ENCODE results near the gene C21orf91.

The C21orf91 gene

DNA sequence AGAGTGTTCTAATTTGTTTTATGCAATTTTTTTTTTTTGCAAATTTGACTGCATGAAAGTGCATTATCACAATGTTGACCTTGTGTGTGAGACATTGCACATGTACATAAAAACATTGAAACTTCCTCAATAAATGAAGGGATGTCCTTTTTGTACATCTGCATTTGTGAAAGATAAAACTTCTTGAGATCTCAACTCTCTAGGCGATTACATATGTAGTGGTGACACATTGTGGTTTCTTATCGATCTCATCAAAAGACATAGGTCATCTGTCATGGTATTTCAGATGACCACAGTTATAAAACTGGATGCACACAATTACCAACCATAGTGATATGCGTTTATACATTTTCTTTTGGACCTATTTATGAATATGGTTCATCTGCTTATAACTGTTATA, 35.6 kb upstream of the C21orf91 start:
- Histone ChIP-seq H3K27ac (no peak overlapping the region), H2AFZ (ENCODE audit: low read depth) (no peak overlapping the region), H3K79me2 (ENCODE audit: insufficient read depth, low read depth) (no peaks in the 10 kb centered on the region), H3K27me3 (ENCODE audit: insufficient read depth, low read depth) (no peaks in the 10 kb centered on the region), H3K4me1 (ENCODE audit: low read depth, poor library complexity, severe bottlenecking) (no peaks in the 10 kb centered on the region), H4K20me1 (ENCODE audit: insufficient read depth) (no peaks in the 10 kb centered on the region), H3K4me2 (no peak overlapping the region), H3K36me3 (ENCODE audit: insufficient read depth) (no peaks in the 10 kb centered on the region), H3K4me3 (IDR thresholded peaks at IDR 0.05; ENCODE audit: insufficient read depth, low read depth, low read length) (no peak overlapping the region), H3K9ac (no peak overlapping the region)
- TF ChIP-seq, protein P1, sequence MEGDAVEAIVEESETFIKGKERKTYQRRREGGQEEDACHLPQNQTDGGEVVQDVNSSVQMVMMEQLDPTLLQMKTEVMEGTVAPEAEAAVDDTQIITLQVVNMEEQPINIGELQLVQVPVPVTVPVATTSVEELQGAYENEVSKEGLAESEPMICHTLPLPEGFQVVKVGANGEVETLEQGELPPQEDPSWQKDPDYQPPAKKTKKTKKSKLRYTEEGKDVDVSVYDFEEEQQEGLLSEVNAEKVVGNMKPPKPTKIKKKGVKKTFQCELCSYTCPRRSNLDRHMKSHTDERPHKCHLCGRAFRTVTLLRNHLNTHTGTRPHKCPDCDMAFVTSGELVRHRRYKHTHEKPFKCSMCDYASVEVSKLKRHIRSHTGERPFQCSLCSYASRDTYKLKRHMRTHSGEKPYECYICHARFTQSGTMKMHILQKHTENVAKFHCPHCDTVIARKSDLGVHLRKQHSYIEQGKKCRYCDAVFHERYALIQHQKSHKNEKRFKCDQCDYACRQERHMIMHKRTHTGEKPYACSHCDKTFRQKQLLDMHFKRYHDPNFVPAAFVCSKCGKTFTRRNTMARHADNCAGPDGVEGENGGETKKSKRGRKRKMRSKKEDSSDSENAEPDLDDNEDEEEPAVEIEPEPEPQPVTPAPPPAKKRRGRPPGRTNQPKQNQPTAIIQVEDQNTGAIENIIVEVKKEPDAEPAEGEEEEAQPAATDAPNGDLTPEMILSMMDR (conservative IDR thresholded peaks at IDR 0.05; ENCODE audit: low read depth, low read length), result no peak

- Histone ChIP-seq H3K4me3 (IDR thresholded peaks at IDR 0.05; ENCODE audit: insufficient read depth, low read depth, low read length) (no peak overlapping the region), H3K4me1 (ENCODE audit: low read depth, poor library complexity, severe bottlenecking) (peaks cover 10% of the 10 kb centered on the region), H2AFZ (ENCODE audit: low read depth) (no peak overlapping the region), H4K20me1 (ENCODE audit: insufficient read depth) (no peaks in the 10 kb centered on the region), H3K79me2 (ENCODE audit: insufficient read depth, low read depth) (no peaks in the 10 kb centered on the region), H3K4me2 (no peak overlapping the region), H3K27me3 (ENCODE audit: insufficient read depth, low read depth) (no peaks in the 10 kb centered on the region), H3K36me3 (ENCODE audit: insufficient read depth) (no peaks in the 10 kb centered on the region), H3K27ac (no peak overlapping the region), H3K9ac (no peak overlapping the region)
- TF ChIP-seq, protein P1 (conservative IDR thresholded peaks at IDR 0.05; ENCODE audit: low read depth, low read length), result no peak
Observed at GRCh38 chr21:17853393-17854275, 34.5 kb upstream of the C21orf91 start.

DNA sequence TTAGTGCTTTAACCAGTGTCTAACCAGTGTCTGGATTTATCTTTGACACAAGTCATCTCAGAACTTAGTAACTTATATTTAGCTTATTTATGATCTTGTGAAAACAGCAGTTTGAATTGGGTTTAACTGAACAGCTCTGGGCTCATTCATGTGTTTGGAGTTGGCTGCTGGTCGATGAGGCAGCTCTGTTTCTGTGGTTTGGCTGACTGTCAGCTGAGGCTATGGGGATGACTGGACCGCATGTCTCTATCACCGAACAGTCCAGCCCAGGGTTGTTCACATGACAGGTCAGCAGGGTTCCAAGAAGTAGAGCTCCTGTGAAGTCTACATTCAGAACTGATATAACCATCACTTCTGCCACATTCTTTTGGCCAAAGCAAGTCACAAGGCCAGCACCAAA, 29.1 kb upstream of the C21orf91 start:
- peak overlapping the region; percentile 14; the same call in 1 of the 2 replicates for H3K27ac ChIP-seq
- H3K9ac ChIP-seq, result no peak overlapping the region
- no peaks in the 10 kb centered on the region for H4K20me1 ChIP-seq (ENCODE audit: insufficient read depth)
- H2AFZ ChIP-seq (ENCODE audit: low read depth), result peak overlapping the region; percentile 23; the same call in 1 of the 2 replicates
- TF ChIP-seq, protein P1 (conservative IDR thresholded peaks at IDR 0.05; ENCODE audit: low read depth, low read length), result no peak
- no peak overlapping the region for H3K4me3 ChIP-seq (IDR thresholded peaks at IDR 0.05; ENCODE audit: insufficient read depth, low read depth, low read length)
- peaks cover 27% of the 10 kb centered on the region for H3K4me1 ChIP-seq (ENCODE audit: low read depth, poor library complexity, severe bottlenecking)
- no peaks in the 10 kb centered on the region for H3K27me3 ChIP-seq (ENCODE audit: insufficient read depth, low read depth)
- H3K36me3 ChIP-seq (ENCODE audit: insufficient read depth), result no peaks in the 10 kb centered on the region
- peak overlapping the region; percentile 23 for H3K4me2 ChIP-seq
- H3K79me2 ChIP-seq (ENCODE audit: insufficient read depth, low read depth), result no peaks in the 10 kb centered on the region

DNA sequence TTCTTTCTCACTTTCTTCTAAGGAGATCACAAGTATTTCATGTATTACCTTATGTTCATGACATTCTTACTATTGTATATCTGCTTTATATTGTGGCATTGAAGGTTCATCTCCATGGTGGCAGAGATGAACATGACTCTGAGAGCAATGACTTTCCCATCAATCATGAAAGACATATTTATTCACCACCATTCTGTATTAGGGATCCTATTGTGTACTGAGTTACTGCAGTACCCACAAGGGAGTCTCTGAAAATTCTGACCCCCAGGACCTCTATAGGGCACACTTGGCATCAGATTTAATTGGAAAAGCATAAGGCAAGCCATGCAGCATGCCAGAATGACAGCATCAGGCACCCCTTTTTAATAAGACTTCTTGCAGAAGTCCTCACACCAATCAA, 21.9 kb upstream of the C21orf91 start:
- H3K27ac ChIP-seq, result no peak overlapping the region
- H3K9ac ChIP-seq, result no peak overlapping the region
- no peak overlapping the region for H2AFZ ChIP-seq (ENCODE audit: low read depth)
- no peaks in the 10 kb centered on the region for H4K20me1 ChIP-seq (ENCODE audit: insufficient read depth)
- no peak overlapping the region for H3K4me2 ChIP-seq
- H3K36me3 ChIP-seq (ENCODE audit: insufficient read depth), result no peaks in the 10 kb centered on the region
- H3K4me1 ChIP-seq (ENCODE audit: low read depth, poor library complexity, severe bottlenecking), result no peaks in the 10 kb centered on the region
- TF ChIP-seq, protein P1 (conservative IDR thresholded peaks at IDR 0.05; ENCODE audit: low read depth, low read length), result no peak
- no peak overlapping the region for H3K4me3 ChIP-seq (IDR thresholded peaks at IDR 0.05; ENCODE audit: insufficient read depth, low read depth, low read length)
- H3K27me3 ChIP-seq (ENCODE audit: insufficient read depth, low read depth), result no peaks in the 10 kb centered on the region
- no peaks in the 10 kb centered on the region for H3K79me2 ChIP-seq (ENCODE audit: insufficient read depth, low read depth)
